Ovary (tissue), 9 donors: ENCODE results near the gene XYLT1. TPM values are rescaled to one million over a fixed set of nuclear protein-coding genes. Genes with fewer than 3 reads are reported as not detected.

Experiments
- DNase-seq, 5 donors: peaks; one replicate each; pipeline ENCODE4 v3.0.0-alpha.2; 2019 to 2020
- H3K27ac ChIP-seq, 2 donors: fragments of 200-600 bp; one replicate each; pipeline versions ENCODE4 v1.5.1 to v1.8.0; 2019 to 2022
- H3K27me3 ChIP-seq: fragments of 200-600 bp; one replicate; pipeline ENCODE4 v1.8.0; 2022
- H3K36me3 ChIP-seq: fragments of 200-600 bp; sonication (generic); one replicate; pipeline ENCODE4 v1.5.1; 2019
- H3K4me1 ChIP-seq: one replicate; pipeline ENCODE4 v1.8.1; 2013; ENCODE audit warnings: mild to moderate bottlenecking, moderate library complexity; ENCODE audit not compliant: insufficient read depth
- H3K4me3 ChIP-seq: fragments of 200-600 bp; sonication (generic); one replicate; pipeline ENCODE4 v1.5.1; 2017
- H3K9me3 ChIP-seq, 2 donors: fragments of 200-600 bp in 1 of 2; sonication (generic) in 1 of 2; one replicate each; pipeline versions ENCODE4 v1.5.1 to v1.8.1; 2013 to 2019; ENCODE audit warnings: mild to moderate bottlenecking in 1 of 2, moderate library complexity in 1 of 2
- EP300 ChIP-seq: sonication (generic); formaldehyde crosslinking; IDR thresholded peaks from one replicate; pipeline ENCODE4 v1.6.1; 2017; ENCODE audit warnings: antibody characterized with exemption
- POLR2A ChIP-seq: fragments of 450-650 bp; IDR thresholded peaks from one replicate; pipeline ENCODE4 v1.6.1; 2017; ENCODE audit warnings: antibody characterized with exemption, mild to moderate bottlenecking, moderate library complexity
- WGBS, 3 donors: extraction: QIAGEN DNeasy Blood & Tissue Kit in 1 of 3; methylation state at CpG; one replicate each; pipeline versions ENCODE4 v1.1.5 to v1.1.7; 2013 to 2017; 5-methylcytosine and 5-hydroxymethylcytosine counted together
- intact Hi-C, 4 donors: fragments of 100-400 bp; cut with DNase I; formaldehyde crosslinking; loops; one replicate each; pipeline versions ENCODE4 v1.11.0 to v1.15.1; 2022 to 2023
- polyA plus RNA-seq, 2 donors: library from polyadenylated mRNA; stranded (reverse); fragments of 200-250 nt in 1 of 2; fragments of 350-450 nt in 1 of 2; fragmentation: Illumina TruSeq in 1 of 2; extraction: RNeasy Lipid Tissue Mini Kit (QIAGEN cat#74804) in 1 of 2; gene quantifications; one replicate each; pipeline ENCODE4 v1.2.3, GENCODE V29; 2013 to 2014
- total RNA-seq, 7 donors: library from RNA; depleted of rRNA in 2 of 7; stranded (reverse); fragments of >200 nt in 2 of 7; fragmentation: NEBNext Ultra II Directional in 3 of 7; extraction: Animal tissue kit (Norgen Biotek cat#: 25700) in 3 of 7; gene quantifications; one replicate each; pipeline versions ENCODE4 v1.1.0 to v1.2.4, GENCODE V29; 2016 to 2023
- TF ChIP-seq, protein P1 (sequence below), 3 donors: fragments of 450-650 bp in 2 of 3; fragments of 200-600 bp in 1 of 3; IDR thresholded peaks; one replicate each; pipeline versions ENCODE4 v1.5.1 to v1.8.0; 2016 to 2022; ENCODE audit warnings: antibody characterized with exemption in 3 of 3, mild to moderate bottlenecking in 1 of 3
- donor health status: DM: no; HTN: no; CAD: no; lungs with moderate emphysema.
- donor health status: DM: no; HTN: no; CAD: no.
- donor health status: Bipolar disorder and iron deficiency.
- donor health status: DM: yes; HTN: yes; CAD: no.
- donor health status: DM: no; HTN: no; CAD: no.
- donor health status: DM: yes; HTN: yes; CAD: no.

Gene XYLT1
- total and polyA plus RNA-seq, 9 donors, result 3.2 to 38.0 (median 17.3) TPM

DNA sequence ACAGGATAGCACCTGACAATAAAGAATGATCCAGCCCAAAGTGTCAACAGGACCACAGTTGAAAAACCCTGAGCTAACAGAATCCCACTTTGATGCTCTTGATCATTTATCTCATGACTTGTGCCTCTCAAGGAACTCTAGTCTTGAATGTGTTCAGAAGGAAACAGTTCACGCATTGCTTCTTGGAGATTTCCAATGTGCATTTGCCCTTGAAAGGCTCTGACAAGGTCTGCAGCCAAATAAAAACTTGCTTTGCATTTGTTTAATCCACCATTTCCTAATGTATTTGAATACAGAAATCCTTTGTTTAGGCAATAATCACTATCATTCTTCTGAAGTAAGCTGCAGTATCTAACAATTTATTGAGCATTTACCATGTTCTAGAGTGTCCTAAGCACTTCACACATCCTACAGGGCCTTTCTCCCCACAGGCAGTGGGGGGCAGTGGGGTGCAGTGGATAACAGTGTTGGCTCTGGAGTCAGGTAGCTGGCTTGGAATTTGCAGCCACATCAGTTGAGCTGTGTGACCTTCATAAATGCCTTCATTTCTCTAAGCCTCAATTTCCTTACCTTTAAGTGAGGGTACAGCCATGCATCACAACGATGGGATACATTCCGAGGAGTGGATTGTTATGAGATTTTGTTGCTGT lies 239.7 kb downstream of the XYLT1 start:
- Histone ChIP-seq H3K27me3 (no peaks in the 10 kb centered on the region), H3K4me3 (no peak overlapping the region), H3K27ac (no peak overlapping the region), H3K9me3 (no peaks in the 10 kb centered on the region), H3K36me3 (no peaks in the 10 kb centered on the region), H3K4me1 (no peaks in the 10 kb centered on the region)
- 94 to 96% (median 95%) methylated on average over 3 of the region's 3 CpGs for WGBS, 3 donors
- TF ChIP-seq POLR2A (no peak), EP300 (no peak)
- TF ChIP-seq, protein P1, sequence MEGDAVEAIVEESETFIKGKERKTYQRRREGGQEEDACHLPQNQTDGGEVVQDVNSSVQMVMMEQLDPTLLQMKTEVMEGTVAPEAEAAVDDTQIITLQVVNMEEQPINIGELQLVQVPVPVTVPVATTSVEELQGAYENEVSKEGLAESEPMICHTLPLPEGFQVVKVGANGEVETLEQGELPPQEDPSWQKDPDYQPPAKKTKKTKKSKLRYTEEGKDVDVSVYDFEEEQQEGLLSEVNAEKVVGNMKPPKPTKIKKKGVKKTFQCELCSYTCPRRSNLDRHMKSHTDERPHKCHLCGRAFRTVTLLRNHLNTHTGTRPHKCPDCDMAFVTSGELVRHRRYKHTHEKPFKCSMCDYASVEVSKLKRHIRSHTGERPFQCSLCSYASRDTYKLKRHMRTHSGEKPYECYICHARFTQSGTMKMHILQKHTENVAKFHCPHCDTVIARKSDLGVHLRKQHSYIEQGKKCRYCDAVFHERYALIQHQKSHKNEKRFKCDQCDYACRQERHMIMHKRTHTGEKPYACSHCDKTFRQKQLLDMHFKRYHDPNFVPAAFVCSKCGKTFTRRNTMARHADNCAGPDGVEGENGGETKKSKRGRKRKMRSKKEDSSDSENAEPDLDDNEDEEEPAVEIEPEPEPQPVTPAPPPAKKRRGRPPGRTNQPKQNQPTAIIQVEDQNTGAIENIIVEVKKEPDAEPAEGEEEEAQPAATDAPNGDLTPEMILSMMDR (IDR thresholded peaks at IDR 0.05), result no peak
- DNase-seq, result no peak
- intact Hi-C loops, result no loop called here

DNA sequence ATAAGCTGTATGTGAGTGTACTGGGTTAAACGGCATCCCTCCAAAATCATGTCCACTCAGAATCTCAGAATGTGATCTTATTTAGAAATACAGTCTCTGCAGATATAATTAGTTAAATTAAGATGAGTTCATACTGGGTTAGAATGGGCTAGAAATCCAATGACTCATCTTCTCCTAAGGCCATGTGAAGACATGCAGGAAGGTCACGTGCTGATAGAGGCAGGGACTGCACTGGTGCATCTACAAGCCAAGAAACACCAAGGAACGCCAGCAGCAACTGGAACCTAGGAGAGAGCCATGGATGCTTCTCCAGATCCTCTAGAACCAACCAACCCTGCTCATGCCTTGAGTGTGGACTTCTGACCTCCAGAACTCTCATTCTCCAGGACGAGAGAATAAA lies 241.0 kb downstream of the XYLT1 start:
- no peaks in the 10 kb centered on the region for H3K27me3 ChIP-seq
- H3K9me3 ChIP-seq, result no peaks in the 10 kb centered on the region
- WGBS, 3 donors, result 92 to 97% (median 93%) methylated on average over 4 of the region's 4 CpGs
- no peak for TF ChIP-seq POLR2A
- TF ChIP-seq, protein P1 (IDR thresholded peaks at IDR 0.05), result no peak
- TF ChIP-seq EP300, result no peak
- H3K36me3 ChIP-seq, result no peaks in the 10 kb centered on the region
- H3K4me3 ChIP-seq, result no peak overlapping the region
- H3K27ac ChIP-seq, result no peak overlapping the region
- peaks cover 4% of the 10 kb centered on the region for H3K4me1 ChIP-seq
- DNase-seq, result no peak
- intact Hi-C loops, result loop anchor here in 1 of 4 donors (10.0 kb wide), 1 partner anchor 245 kb away; the partner anchor contains the start of gene XYLT1

DNA sequence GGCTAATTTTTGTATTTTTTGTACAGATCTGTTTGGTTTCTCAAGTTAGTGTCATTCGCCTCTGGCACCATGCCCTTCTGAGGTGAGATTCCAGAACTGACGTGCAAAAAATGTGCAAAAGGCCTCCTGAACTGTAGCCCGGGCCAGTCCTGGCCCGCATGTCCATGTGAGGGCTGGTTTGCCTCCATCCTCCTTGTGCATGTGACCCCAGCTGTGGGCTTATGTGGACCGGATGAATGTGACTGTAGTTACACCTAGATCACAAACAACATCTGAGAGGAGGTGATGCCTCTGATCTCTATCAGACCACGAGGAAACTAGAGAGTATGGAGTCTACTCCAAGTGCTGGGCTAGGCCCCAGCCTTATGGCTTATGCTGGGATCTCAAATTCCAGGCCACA lies 241.6 kb downstream of the XYLT1 start:
- 92 to 96% (median 93%) methylated on average over 6 of the region's 6 CpGs for WGBS, 3 donors
- no peak overlapping the region for H3K27ac ChIP-seq
- H3K36me3 ChIP-seq, result no peaks in the 10 kb centered on the region
- H3K4me3 ChIP-seq, result no peak overlapping the region
- DNase-seq, result no peak
- no peaks in the 10 kb centered on the region for H3K27me3 ChIP-seq
- no peaks in the 10 kb centered on the region for H3K9me3 ChIP-seq
- intact Hi-C loops, result loop anchor here in 1 of 4 donors (10.0 kb wide), 1 partner anchor 246 kb away; the partner anchor contains the start of gene XYLT1
- TF ChIP-seq POLR2A (no peak), EP300 (no peak)
- TF ChIP-seq, protein P1 (IDR thresholded peaks at IDR 0.05), result no peak
- peaks cover 5% of the 10 kb centered on the region for H3K4me1 ChIP-seq

DNA sequence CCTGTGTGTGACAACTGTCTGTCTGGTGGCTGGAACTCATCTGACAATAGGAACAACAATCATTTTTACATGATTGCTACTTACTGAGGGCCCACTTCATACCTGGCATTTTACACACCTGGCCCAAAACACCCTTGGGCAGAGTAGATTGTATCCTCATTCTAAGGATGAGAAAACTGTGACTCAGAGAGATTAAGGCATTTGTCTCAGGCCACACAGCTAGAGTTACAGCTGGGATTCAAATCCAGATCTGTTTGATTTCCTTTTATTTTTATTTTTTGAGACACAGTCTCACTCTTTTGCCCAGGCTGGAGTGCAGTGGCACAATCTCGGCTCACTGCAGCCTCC lies 242.1 kb downstream of the XYLT1 start:
- TF ChIP-seq EP300 (no peak), POLR2A (no peak)
- TF ChIP-seq, protein P1 (IDR thresholded peaks at IDR 0.05), result no peak
- no peaks in the 10 kb centered on the region for H3K36me3 ChIP-seq
- H3K4me1 ChIP-seq, result peaks cover 6% of the 10 kb centered on the region
- intact Hi-C loops, result loop anchor here in 1 of 4 donors (10.0 kb wide), 1 partner anchor 246 kb away; the partner anchor contains the start of gene XYLT1
- no peak overlapping the region for H3K27ac ChIP-seq
- no peaks in the 10 kb centered on the region for H3K9me3 ChIP-seq
- H3K4me3 ChIP-seq, result no peak overlapping the region
- no peaks in the 10 kb centered on the region for H3K27me3 ChIP-seq
- WGBS, 3 donors, result 91 to 95% (median 95%) methylated on average over 1 of the region's 1 CpG
- DNase-seq, result no peak
